ENCODE measurements around the gene RUSF1. TPM values are rescaled to one million over a fixed set of nuclear protein-coding genes. Genes with fewer than 3 reads are reported as not detected.

Gene RUSF1
- total and polyA plus RNA-seq, 2 donors (not counting 1 experiment from before 2014, with no cell fraction given), result 23.1 to 41.8 TPM

DNA sequence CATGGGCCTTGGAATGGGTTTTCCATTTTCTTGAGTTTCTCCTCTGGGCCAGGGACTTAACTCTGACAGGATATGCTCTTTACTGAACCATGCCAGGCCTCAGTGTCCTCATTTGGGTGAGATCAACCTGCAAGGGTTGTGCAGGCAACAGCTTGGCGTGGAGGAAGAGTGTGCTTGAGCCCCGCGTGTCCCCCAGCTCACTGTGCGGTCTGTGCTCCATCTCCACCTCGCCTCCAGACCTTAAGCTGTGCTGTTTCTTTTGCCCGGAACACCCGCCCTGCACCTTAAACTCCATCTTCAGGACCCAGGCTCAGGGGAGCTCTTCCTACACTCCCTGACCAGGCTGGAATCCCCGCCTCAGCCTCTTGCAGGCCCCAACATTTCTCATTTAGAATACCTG lies 9.7 kb downstream of the RUSF1 start:
- DNase-seq (ENCODE audit: low read depth in 2 of 2), result no peak
- Histone ChIP-seq H3K4me3 (replicated peaks in 1 of 4; ENCODE audit: control extremely low read depth in 1 of 4, insufficient read depth in 1 of 4, low read depth in 3 of 4, low read length in 4 of 4) (no peak overlapping the region), H3K27ac (ENCODE audit: insufficient read depth, low read length) (no peak overlapping the region), H3K4me1 (ENCODE audit: control insufficient read depth, extremely low read depth, insufficient read depth, low read length) (no peaks in the 10 kb centered on the region), H3K4me2 (ENCODE audit: extremely low read depth, insufficient read depth, low read length) (no peak overlapping the region), H3K27me3 (ENCODE audit: control insufficient read depth, insufficient read depth, low read length) (no peaks in the 10 kb centered on the region), H3K79me2 (ENCODE audit: control insufficient read depth, insufficient read depth, low read length) (no peaks in the 10 kb centered on the region), H3K9me3 (ENCODE audit: control insufficient read depth, insufficient read depth, low read depth, low read length) (no peaks in the 10 kb centered on the region), H4K20me1 (ENCODE audit: control insufficient read depth, extremely low read depth, insufficient read depth, low read length) (no peaks in the 10 kb centered on the region), H2AFZ (ENCODE audit: low read length) (no peak overlapping the region), H3K36me3 (ENCODE audit: control insufficient read depth, insufficient read depth, low read length) (peaks cover 23% of the 10 kb centered on the region), H3K9ac (ENCODE audit: insufficient read depth, low read length) (no peak overlapping the region)
- TF ChIP-seq CTCF (conservative IDR thresholded peaks at IDR 0.05 in 1 of 2, IDR thresholded peaks at IDR 0.05 in 1 of 2; ENCODE audit: low read depth in 1 of 2, low read length in 2 of 2) (no peak), EZH2 (IDR thresholded peaks at IDR 0.05; ENCODE audit: low read length, missing control alignments) (no peak)

DNA sequence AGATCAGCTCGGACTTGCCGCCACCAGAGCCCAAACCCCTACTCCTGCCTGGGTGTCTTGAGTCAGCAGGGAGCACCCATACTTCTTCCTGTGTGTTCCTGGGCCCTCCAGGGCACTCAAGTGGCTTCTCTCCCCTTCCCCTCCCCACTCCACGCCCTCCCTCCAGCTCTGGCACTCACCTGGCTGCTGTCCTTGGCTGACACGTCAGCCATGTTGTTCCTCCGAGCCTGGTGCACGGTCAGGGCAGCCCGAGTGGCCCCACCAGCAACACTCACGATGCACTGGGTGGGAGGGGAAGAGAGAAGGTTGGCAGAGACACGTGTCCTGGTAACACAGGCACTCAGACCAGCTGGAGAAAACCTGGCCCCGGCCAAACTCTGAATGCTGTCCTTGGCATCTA lies 11.5 kb downstream of the RUSF1 start:
- Histone ChIP-seq H3K79me2 (ENCODE audit: control insufficient read depth, insufficient read depth, low read length) (no peaks in the 10 kb centered on the region), H2AFZ (ENCODE audit: low read length) (no peak overlapping the region), H3K9ac (ENCODE audit: insufficient read depth, low read length) (no peak overlapping the region), H3K27me3 (ENCODE audit: control insufficient read depth, insufficient read depth, low read length) (no peaks in the 10 kb centered on the region), H3K4me1 (ENCODE audit: control insufficient read depth, extremely low read depth, insufficient read depth, low read length) (no peaks in the 10 kb centered on the region), H3K9me3 (ENCODE audit: control insufficient read depth, insufficient read depth, low read depth, low read length) (no peaks in the 10 kb centered on the region), H3K4me3 (replicated peaks in 1 of 4; ENCODE audit: control extremely low read depth in 1 of 4, insufficient read depth in 1 of 4, low read depth in 3 of 4, low read length in 4 of 4) (no peak overlapping the region), H3K36me3 (ENCODE audit: control insufficient read depth, insufficient read depth, low read length) (peaks cover 32% of the 10 kb centered on the region), H3K4me2 (ENCODE audit: extremely low read depth, insufficient read depth, low read length) (no peak overlapping the region), H3K27ac (ENCODE audit: insufficient read depth, low read length) (no peak overlapping the region), H4K20me1 (ENCODE audit: control insufficient read depth, extremely low read depth, insufficient read depth, low read length) (no peaks in the 10 kb centered on the region)
- TF ChIP-seq CTCF (conservative IDR thresholded peaks at IDR 0.05 in 1 of 2, IDR thresholded peaks at IDR 0.05 in 1 of 2; ENCODE audit: low read depth in 1 of 2, low read length in 2 of 2), result no peak
- no peak for TF ChIP-seq EZH2 (IDR thresholded peaks at IDR 0.05; ENCODE audit: low read length, missing control alignments)
- DNase-seq (ENCODE audit: low read depth in 2 of 2), result no peak

GRCh38 chr16:31493506-31494125 lies 14.6 kb downstream of the RUSF1 start:
- Histone ChIP-seq H3K4me2 (ENCODE audit: extremely low read depth, insufficient read depth, low read length) (no peak overlapping the region), H2AFZ (ENCODE audit: low read length) (no peak overlapping the region), H3K79me2 (ENCODE audit: control insufficient read depth, insufficient read depth, low read length) (no peaks in the 10 kb centered on the region), H3K9ac (ENCODE audit: insufficient read depth, low read length) (no peak overlapping the region), H3K27ac (ENCODE audit: insufficient read depth, low read length) (no peak overlapping the region), H3K36me3 (ENCODE audit: control insufficient read depth, insufficient read depth, low read length) (peaks cover 25% of the 10 kb centered on the region), H4K20me1 (ENCODE audit: control insufficient read depth, extremely low read depth, insufficient read depth, low read length) (no peaks in the 10 kb centered on the region), H3K4me3 (replicated peaks in 1 of 4; ENCODE audit: control extremely low read depth in 1 of 4, insufficient read depth in 1 of 4, low read depth in 3 of 4, low read length in 4 of 4) (no peak overlapping the region), H3K27me3 (ENCODE audit: control insufficient read depth, insufficient read depth, low read length) (no peaks in the 10 kb centered on the region), H3K9me3 (ENCODE audit: control insufficient read depth, insufficient read depth, low read depth, low read length) (no peaks in the 10 kb centered on the region), H3K4me1 (ENCODE audit: control insufficient read depth, extremely low read depth, insufficient read depth, low read length) (no peaks in the 10 kb centered on the region)
- TF ChIP-seq EZH2 (IDR thresholded peaks at IDR 0.05; ENCODE audit: low read length, missing control alignments), result no peak
- no peak for TF ChIP-seq CTCF (conservative IDR thresholded peaks at IDR 0.05 in 1 of 2, IDR thresholded peaks at IDR 0.05 in 1 of 2; ENCODE audit: low read depth in 1 of 2, low read length in 2 of 2)
- DNase-seq (ENCODE audit: low read depth in 2 of 2), result no peak
